HTR-8/SVneo (cell line): Measurements from ENCODE around the gene CADM1.

Experiments
- DNase-seq: peaks from one replicate; pipeline ENCODE4 v3.0.0; 2011; ENCODE audit warnings: low spot score, mixed read lengths; ENCODE audit not compliant: insufficient read length
- FAIRE-seq: peaks from 2 replicates; lab custom pipeline; 2011; peaks lifted over from hg19 to GRCh38; lab: Jason Lieb, UNC

CADM1 gene

GRCh38 chr11:115170133-115170815 is 333.9 kb downstream of the CADM1 start:
- FAIRE-seq (no peak), DNase-seq (peak; percentile 25)

- DNase-seq (no peak), FAIRE-seq (no peak)
Observed at GRCh38 chr11:115169251-115169650, 335.0 kb downstream of the CADM1 start.

DNA sequence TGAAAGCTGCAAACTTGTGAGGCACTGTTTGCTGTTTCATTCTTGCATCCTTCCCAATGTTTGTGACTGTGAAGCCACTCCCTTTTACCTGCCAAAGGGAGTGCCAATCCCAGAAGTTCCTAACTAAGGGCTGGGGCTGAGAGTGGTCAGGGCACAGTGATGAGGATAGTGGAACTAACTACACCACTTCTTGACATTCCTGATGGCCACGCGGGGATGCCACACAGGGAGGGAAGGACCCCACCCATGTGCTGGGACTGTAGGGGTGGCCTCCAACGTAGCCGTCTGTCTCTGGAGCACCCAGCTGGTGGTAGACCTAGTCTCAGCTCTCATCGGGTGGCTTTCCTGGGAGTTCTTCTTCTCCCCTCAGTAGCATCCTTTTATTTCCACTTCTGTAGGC is 335.5 kb downstream of the CADM1 start:
- no peak for FAIRE-seq

DNA sequence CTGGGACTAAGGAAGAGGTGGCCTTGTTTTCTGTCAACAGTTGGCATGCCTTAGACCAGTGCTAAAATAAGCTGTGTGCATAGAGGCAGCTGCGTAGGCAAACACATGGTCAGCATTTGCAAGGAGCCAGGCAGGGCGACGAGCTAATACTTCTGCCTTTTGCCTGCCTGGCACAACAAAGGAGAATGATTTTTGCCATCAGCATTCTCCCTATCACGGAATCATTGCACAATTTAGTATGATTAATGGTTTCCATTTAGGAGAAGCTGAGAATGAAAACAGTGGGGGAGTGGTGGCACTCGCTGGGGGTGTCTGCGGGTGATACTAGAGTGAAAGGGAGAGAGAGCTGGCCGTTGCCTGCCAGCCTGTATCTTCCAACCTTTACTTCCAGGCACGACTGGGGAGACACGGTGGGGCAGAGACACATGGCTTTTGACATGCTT is 336.0 kb downstream of the CADM1 start:
- FAIRE-seq (no peak), DNase-seq (no peak)

More for the DNA sequence above, 335.5 kb downstream of the CADM1 start:
- no peak for DNase-seq

- DNase-seq (no peak), FAIRE-seq (no peak)
Observed at GRCh38 chr11:115167456-115167855, 336.8 kb downstream of the CADM1 start.

DNA sequence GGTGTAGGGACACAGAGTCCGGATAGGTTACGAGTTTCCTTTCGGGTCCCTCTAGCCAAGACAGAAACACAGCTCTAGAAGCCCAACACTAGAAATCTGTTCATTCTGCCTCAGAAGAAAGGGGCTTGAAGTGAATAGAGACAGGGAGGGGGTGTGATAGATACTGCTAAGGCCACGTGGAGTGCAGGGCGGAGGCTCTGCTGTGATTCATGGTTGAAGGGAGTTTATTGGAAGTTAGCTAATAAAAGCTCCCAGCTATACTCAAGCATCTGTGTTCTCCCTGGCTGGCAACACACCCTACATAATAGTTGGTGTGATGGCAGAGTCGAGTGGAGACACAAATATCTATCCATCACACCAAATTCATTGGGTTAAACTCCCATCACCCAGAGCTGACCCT is 337.4 kb downstream of the CADM1 start:
- FAIRE-seq (no peak), DNase-seq (no peak)

DNA sequence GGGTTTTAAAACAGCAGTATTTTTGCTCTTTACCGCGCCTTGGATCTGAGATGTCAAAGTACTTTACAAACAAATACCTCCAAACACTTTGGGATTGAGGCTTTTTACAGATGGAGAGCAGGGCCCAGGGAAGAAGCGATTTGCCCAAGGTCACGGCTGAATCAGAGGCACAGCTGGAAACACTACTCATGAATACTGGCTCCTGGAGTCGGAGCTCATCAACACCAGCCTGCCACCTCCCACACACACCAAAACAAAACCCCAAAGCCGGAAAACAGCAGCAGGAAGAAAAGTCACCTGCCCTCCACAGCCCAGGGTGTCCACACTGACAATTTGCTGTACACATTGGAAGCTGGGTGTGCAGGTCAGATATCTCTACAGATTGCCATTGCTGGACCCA is 339.4 kb downstream of the CADM1 start:
- DNase-seq (no peak), FAIRE-seq (no peak)

DNA sequence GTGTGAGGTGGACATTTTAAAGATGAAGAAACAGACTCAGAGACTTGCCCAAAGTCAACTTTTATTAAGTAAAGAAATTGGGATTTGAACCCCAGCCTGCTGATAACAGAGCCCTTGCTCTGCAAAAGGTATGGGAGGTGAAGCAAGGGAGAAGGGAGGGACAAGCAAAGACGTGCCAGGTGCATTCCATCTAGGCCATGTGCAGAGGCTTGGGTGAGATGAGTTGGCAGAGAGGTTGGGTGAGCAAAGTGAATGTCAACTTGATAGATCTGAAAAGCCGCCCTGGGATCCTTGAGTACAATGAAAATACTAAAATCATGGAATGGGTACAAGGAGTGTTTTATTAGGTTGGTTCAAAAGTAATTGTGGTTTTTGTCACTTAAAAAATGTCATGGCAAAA is 341.3 kb downstream of the CADM1 start:
- DNase-seq, result no peak

DNA sequence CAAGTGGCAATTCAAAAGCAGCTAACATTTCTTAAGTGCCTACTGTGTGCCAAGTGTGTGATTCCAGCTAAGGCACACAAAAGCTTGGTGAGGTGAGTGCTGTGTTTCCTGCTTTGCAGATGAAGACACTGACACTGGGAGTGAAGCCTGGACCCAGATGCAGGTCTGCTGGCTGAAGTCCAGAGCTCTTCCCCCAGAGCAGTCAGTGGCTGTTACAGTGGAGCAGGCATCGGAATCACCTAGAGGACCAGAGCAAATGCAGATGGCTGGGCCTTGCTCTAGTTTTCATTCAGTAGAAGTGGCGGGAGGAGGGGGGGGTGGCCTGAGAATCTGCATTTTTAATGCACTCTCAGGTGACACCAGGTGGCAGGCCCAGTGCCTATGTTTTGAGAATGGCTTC is 342.3 kb downstream of the CADM1 start:
- DNase-seq (no peak), FAIRE-seq (no peak)

More for the DNA sequence above, 341.3 kb downstream of the CADM1 start:
- no peak for FAIRE-seq

DNA sequence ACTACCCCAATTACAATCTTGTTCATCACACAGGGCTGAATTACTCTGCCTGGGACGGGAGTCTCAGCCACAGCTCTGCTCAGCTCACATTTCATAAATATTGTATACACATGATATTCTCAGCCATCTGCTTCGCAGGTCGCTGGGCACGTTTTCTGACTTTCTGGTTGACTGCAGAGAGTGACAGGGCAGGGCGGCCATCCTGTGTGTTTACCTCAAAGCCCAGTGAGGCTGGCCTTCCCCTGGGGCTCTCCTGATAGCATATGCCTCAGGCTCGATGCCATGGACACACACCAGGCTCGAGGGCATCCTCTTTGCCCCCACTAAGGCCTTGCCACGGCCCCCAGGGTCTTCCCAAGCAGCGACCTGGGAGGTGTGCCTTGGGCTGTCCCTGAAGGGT is 345.0 kb downstream of the CADM1 start:
- DNase-seq, result no peak
- FAIRE-seq, result no peak

DNA sequence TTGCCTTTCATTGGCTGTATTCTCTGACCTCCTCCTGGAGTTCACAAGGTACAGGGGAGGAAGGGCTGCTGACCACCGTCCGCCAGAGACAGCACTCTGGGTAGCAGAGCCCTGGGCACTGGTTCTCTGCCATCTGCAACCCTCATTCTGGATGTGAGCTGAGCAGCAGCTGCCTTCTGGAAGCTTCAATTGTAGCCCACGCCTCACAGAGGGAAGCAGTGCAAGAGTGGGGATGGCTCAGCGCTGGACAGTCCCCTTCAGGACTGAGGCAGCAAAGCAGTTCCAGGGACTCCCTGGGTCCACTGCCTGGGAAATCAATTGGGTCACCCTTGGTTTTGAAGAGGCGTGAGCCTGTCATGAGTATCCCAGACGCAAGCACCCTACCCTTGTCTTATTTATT is 346.2 kb downstream of the CADM1 start:
- DNase-seq, result no peak
- FAIRE-seq, result no peak

DNA sequence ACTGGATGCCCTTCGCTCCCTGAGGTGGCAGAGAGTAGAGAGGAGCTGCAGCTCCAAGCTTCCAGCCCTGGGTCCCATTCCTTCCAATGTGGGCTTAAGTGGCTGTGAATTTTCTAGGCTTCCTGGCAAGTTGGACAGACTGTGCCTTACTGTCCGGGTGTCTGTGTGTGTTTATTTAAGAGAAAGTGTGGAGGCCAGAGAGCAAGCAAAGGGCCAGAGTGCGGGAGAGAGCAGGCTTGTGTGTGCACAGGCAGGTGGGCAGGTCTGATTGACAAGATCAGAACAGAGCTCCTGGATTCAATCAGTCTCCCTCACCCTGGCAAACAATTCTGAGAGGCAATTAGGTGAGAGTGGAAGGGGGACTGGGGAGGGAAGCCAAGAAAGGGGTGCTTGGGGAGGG is 347.0 kb downstream of the CADM1 start:
- no peak for DNase-seq
- FAIRE-seq, result no peak

DNA sequence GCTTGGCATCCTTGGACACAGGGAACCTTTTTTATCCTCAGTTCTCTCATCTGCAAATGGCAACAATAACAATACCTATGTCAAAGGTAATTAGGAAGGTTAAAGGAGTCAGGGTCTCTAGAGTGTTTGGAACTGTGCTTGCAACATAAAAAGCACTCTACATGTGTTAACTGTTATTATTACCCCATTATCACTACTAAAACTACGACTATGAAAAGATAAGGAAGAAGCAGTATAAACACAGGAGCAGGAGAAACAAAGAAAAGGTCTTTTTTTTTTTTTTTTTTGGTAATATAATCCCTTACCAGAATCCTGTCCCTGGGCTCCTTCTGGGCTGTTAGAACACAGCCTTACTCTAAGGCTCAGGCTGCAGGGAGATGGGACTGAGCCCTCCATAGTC is 348.2 kb downstream of the CADM1 start:
- FAIRE-seq (no peak), DNase-seq (no peak)

- FAIRE-seq (no peak), DNase-seq (no peak)
Observed at GRCh38 chr11:115155320-115155719, 348.9 kb downstream of the CADM1 start.

DNA sequence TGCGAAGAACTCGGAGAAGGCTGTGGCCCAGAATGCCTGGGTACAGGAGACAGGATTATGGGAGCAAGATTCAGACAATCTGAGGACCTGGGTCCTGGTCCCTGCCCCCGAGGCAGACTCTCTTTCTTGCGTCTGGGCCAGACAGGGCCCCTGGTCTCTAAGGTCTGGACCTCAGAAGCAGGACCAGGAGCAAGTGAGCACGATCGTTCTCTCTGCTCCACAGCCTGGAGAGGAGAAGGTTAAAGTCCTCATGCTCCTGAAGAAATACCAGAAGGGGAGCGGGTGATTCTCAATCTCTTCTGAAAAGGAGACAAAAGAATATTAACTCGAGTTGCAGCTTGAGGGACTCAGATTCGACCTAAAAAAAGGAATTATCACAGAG is 349.9 kb downstream of the CADM1 start:
- FAIRE-seq, result no peak
- DNase-seq, result no peak

DNA sequence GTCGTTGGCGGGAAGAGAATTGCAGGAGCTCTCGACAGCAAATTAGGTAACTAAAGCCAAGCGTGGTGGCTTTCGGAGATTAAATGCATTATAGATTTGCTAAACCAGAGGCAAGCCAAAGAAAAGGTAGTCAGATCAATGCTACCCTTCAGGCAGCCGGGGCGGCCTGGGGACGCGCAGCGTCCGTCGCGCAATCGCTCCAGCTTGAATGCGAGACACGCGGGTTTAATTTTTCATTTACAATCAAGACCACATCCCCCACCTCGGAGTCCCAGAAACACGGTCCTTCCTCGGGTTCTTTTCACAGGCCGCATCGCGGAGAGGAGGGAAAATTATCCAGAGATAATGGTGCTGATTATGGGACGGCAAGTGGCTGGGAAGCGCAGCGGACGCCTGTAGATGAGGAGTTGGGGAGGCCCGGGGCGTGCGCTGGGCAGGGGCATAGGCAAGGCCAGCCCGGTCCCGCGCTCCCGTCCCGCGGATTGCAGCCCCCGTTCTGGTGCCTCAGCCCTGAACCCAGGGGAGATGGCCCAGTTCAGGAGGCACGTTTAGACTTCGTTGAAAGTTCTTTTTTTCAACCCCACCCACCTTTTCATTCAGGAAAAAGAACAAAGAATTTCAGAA is 350.4 kb downstream of the CADM1 start:
- FAIRE-seq, result no peak

GRCh38 chr11:115153135-115153534 is 351.1 kb downstream of the CADM1 start:
- DNase-seq (no peak), FAIRE-seq (no peak)

More for the DNA sequence above, 350.4 kb downstream of the CADM1 start:
- no peak for DNase-seq

- no peak for FAIRE-seq
- no peak for DNase-seq
Observed at GRCh38 chr11:115151010-115151409, 353.2 kb downstream of the CADM1 start.

DNA sequence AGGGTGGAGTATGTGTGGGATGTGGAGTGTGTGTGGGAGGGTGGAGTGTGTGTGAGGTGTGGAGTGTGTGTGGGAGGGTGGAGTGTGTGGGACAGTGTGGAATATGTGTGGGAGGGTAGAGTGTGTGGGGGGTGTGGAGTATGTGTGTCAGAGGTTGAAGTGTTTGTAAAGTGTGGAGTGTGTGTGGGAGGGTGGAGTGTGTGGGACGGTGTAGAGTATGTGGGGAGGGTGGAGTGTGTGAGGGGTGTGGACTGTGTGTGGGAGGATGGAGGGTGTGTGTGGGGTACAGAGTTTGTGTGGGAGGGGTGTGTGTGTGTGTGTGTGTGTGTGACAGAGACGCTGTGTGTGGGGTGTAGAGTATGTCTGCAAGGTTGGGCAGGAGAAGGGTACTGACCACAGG is 355.5 kb downstream of the CADM1 start:
- FAIRE-seq (peak; percentile 13), DNase-seq (no peak)

- FAIRE-seq, result peak; percentile 94
- no peak for DNase-seq
Observed at GRCh38 chr11:115148101-115148500, 356.1 kb downstream of the CADM1 start.

- DNase-seq (no peak), FAIRE-seq (no peak)
Observed at GRCh38 chr11:115147243-115147807, 356.9 kb downstream of the CADM1 start.

GRCh38 chr11:115146425-115146824 is 357.8 kb downstream of the CADM1 start:
- FAIRE-seq (no peak), DNase-seq (no peak)
